ENCODE measurements around the gene CEP72. TPM values are rescaled to one million over a fixed set of nuclear protein-coding genes. Genes with fewer than 3 reads are reported as not detected.
A peak's percentile ranks its signal among the peaks of the same experiment; 100 is the strongest.

The CEP72 gene
- total and polyA plus RNA-seq, 2 of the 13 experiments (the other 11 are each of a cell fraction or from before 2014, with no cell fraction given): 3.4 to 9.4 TPM

- TF ChIP-seq ZC3H4 (CRISPR knock-in tag; IDR thresholded peaks at IDR 0.05; ENCODE audit: borderline replicate concordance): no peak
Observed at GRCh38 chr5:647727-648126, 35.6 kb downstream of the CEP72 start (continued).

GRCh38 chr5:651296-652022 is 39.3 kb downstream of the CEP72 start:
- no peak for FAIRE-seq
- Histone ChIP-seq H3K27me3 (ENCODE audit: control insufficient read depth in 1 of 2, insufficient read depth in 2 of 2, low read length in 2 of 2) (no peaks in the 10 kb centered on the region), H3K36me3 (replicated peaks in 1 of 2; ENCODE audit: control insufficient read depth in 1 of 2, insufficient read depth in 2 of 2, low read length in 2 of 2) (peaks cover 12 to 39% of the 10 kb centered on the region in 2 experiments; a peak in 4 of 5 replicates), H2AFZ (ENCODE audit: low read length) (no peak overlapping the region), H3K79me2 (ENCODE audit: insufficient read depth, low read length) (no peaks in the 10 kb centered on the region), H3K4me1 (ENCODE audit: insufficient read depth, low read length) (0 out of 2 replicates have a peak, but pooled peaks cover 4% of the 10 kb centered on the region), H3K9ac (ENCODE audit: insufficient read depth, low read depth, low read length) (no peak overlapping the region), H4K20me1 (ENCODE audit: insufficient read depth, low read length) (no peaks in the 10 kb centered on the region), H3K4me2 (ENCODE audit: low read depth, low read length) (no peak overlapping the region), H3K9me3 (ENCODE audit: low read length) (no peaks in the 10 kb centered on the region), H3K27ac (ENCODE audit: extremely low read length, insufficient read depth, low read length) (no peak overlapping the region), H3K4me3 (replicated peaks in 1 of 3; ENCODE audit: insufficient read depth in 1 of 3, low read depth in 2 of 3, low read length in 3 of 3) (no peak overlapping the region)
- no peak for TF ChIP-seq ZNF510 (CRISPR knock-in tag; IDR thresholded peaks at IDR 0.05; ENCODE audit: low read depth)
- TF ChIP-seq HNRNPK (IDR thresholded peaks at IDR 0.05; ENCODE audit: low read depth, low read length, poor library complexity, severe bottlenecking): peak; percentile 21
- BruUV-seq (replicated peaks): no TSS peak
- no peak for ATAC-seq
- intact Hi-C loops (cut with micrococcal nuclease; ENCODE audit: unreplicated experiment) (no loop called here), in situ Hi-C loops (cut with HindIII; ENCODE audit: extremely low pct_ligation_motif_present, low pct_unique_long_range_greater_than_20kb) (no loop called here)
- POLR2A ChIA-PET: no interaction called here
- CTCF ChIA-PET (ENCODE audit: low intra/inter-chr PET ratio, low total read pairs): no interaction called here
- WGBS (ENCODE audit: low lambda C conversion rate): 95% methylated on average over 16 of the region's 16 CpGs
- DNase-seq (ENCODE audit: low spot score): no peak

GRCh38 chr5:652023-652515 is 39.9 kb downstream of the CEP72 start:
- Histone ChIP-seq H4K20me1 (ENCODE audit: insufficient read depth, low read length) (no peaks in the 10 kb centered on the region), H3K27me3 (ENCODE audit: control insufficient read depth in 1 of 2, insufficient read depth in 2 of 2, low read length in 2 of 2) (no peaks in the 10 kb centered on the region), H3K4me1 (ENCODE audit: insufficient read depth, low read length) (no peaks in the 10 kb centered on the region), H3K4me3 (replicated peaks in 1 of 3; ENCODE audit: insufficient read depth in 1 of 3, low read depth in 2 of 3, low read length in 3 of 3) (no peak overlapping the region), H3K79me2 (ENCODE audit: insufficient read depth, low read length) (no peaks in the 10 kb centered on the region), H3K4me2 (ENCODE audit: low read depth, low read length) (no peak overlapping the region), H2AFZ (ENCODE audit: low read length) (no peak overlapping the region), H3K9me3 (ENCODE audit: low read length) (no peaks in the 10 kb centered on the region), H3K36me3 (replicated peaks in 1 of 2; ENCODE audit: control insufficient read depth in 1 of 2, insufficient read depth in 2 of 2, low read length in 2 of 2) (peaks cover 11 to 40% of the 10 kb centered on the region in 2 experiments; a peak in 4 of 5 replicates), H3K9ac (ENCODE audit: insufficient read depth, low read depth, low read length) (no peak overlapping the region), H3K27ac (ENCODE audit: extremely low read length, insufficient read depth, low read length) (no peak overlapping the region)
- ATAC-seq (no peak; the same call in 2 of the 3 replicates), FAIRE-seq (no peak), DNase-seq (ENCODE audit: low spot score) (no peak)
- 97% methylated on average over 7 of the region's 8 CpGs for WGBS (ENCODE audit: low lambda C conversion rate)
- no TSS peak for BruUV-seq (replicated peaks)
- ChIA-PET CTCF (ENCODE audit: low intra/inter-chr PET ratio, low total read pairs) (no interaction called here), POLR2A (no interaction called here)
- in situ Hi-C loops (cut with HindIII; ENCODE audit: extremely low pct_ligation_motif_present, low pct_unique_long_range_greater_than_20kb) (no loop called here), intact Hi-C loops (cut with micrococcal nuclease; ENCODE audit: unreplicated experiment) (no loop called here)
- TF ChIP-seq ZNF207 (IDR thresholded peaks at IDR 0.05; ENCODE audit: borderline replicate concordance): no peak
- TF ChIP-seq ZNF350 (CRISPR knock-in tag; IDR thresholded peaks at IDR 0.05; ENCODE audit: borderline replicate concordance, low read depth): no peak
- TF ChIP-seq FOXP1 (IDR thresholded peaks at IDR 0.05): no peak
- TF ChIP-seq FOXP1 (CRISPR knock-in tag; IDR thresholded peaks at IDR 0.05): no peak
- TF ChIP-seq GRHL1 (CRISPR knock-in tag; conservative IDR thresholded peaks at IDR 0.05): no peak
- no peak for TF ChIP-seq ZNF547 (CRISPR knock-in tag; IDR thresholded peaks at IDR 0.05)
- TF ChIP-seq SRSF4 (IDR thresholded peaks at IDR 0.05; ENCODE audit: low read depth, low read length, poor library complexity, severe bottlenecking): no peak
- TF ChIP-seq SOX5 (CRISPR knock-in tag; IDR thresholded peaks at IDR 0.05; ENCODE audit: borderline replicate concordance): no peak
- no peak for TF ChIP-seq MZF1 (CRISPR knock-in tag; IDR thresholded peaks at IDR 0.05; ENCODE audit: borderline replicate concordance)
- TF ChIP-seq KLF9 (CRISPR knock-in tag; IDR thresholded peaks at IDR 0.05; ENCODE audit: low read depth): no peak

Data from HepG2 (cell line).